Tibial nerve (tissue), 4 donors: ENCODE results near the gene PGGHG.

ENCODE experiments used
- CTCF ChIP-seq, 5 experiments: fragments of 200-600 bp in 3 of 5; fragments of 450-650 bp in 2 of 5; sonication (generic) in 3 of 5; IDR thresholded peaks; one replicate each; pipeline ENCODE4 v1.5.1; 2016 to 2019; ENCODE audit warnings: antibody characterized with exemption in 5 of 5, mild to moderate bottlenecking in 3 of 5, moderate library complexity in 2 of 5
- EP300 ChIP-seq, 2 donors: sonication (generic); formaldehyde crosslinking; IDR thresholded peaks; one replicate each; pipeline ENCODE4 v1.6.1; 2017; ENCODE audit warnings: antibody characterized with exemption in 2 of 2, mild to moderate bottlenecking in 1 of 2

- TF ChIP-seq EP300 (IDR thresholded peaks at IDR 0.05) (no peak), CTCF (IDR thresholded peaks at IDR 0.05) (no peak)
Measured at GRCh38 chr11:330307-330693, 41.4 kb downstream of the PGGHG start.
